Measurements from ENCODE around the gene MUSTN1. TPM values are rescaled to one million over a fixed set of nuclear protein-coding genes. Genes with fewer than 3 reads are reported as not detected.

MUSTN1 gene
- total RNA-seq = 10 to 100 TPM in 1 of 4 donors, 1 to 10 TPM in 3; 2.8 to 34.7 (median 6.4) TPM

DNA sequence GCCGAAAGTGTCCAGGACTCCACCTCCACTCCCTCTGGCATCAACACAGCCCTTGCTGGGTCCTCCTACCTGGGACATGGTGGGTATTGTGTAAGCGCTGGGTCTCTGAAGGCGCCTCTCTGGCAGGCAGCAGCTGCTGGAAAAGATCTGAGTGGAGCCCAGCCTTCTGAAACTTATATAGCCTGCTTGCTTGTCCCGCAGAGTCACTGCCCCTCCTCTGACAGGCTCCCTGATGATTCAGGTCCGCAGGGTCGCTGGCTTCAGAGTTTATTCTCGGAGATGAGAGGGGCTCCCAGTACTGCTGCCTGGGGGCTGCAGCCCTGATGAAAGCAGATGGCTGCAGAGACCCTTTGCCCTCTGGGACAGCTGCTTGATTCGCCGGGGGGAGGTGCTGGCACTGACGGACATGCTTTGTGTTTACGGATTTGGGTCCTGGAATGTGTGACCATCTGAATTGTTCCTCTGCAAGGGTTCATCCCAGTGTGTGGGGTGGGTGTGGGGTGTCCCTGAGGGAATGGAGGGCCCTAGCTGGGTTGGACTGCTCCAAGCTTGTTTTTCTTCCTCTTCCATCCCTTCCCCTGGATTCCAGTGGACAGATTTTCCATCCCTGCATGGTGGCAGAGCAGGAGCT lies at the start of gene MUSTN1:
MUSTN1 (minus strand) TSS at position 149 of the 631 bp plus-strand sequence; CDS start at position 78, 71 bp downstream.
- TF ChIP-seq, protein P1, sequence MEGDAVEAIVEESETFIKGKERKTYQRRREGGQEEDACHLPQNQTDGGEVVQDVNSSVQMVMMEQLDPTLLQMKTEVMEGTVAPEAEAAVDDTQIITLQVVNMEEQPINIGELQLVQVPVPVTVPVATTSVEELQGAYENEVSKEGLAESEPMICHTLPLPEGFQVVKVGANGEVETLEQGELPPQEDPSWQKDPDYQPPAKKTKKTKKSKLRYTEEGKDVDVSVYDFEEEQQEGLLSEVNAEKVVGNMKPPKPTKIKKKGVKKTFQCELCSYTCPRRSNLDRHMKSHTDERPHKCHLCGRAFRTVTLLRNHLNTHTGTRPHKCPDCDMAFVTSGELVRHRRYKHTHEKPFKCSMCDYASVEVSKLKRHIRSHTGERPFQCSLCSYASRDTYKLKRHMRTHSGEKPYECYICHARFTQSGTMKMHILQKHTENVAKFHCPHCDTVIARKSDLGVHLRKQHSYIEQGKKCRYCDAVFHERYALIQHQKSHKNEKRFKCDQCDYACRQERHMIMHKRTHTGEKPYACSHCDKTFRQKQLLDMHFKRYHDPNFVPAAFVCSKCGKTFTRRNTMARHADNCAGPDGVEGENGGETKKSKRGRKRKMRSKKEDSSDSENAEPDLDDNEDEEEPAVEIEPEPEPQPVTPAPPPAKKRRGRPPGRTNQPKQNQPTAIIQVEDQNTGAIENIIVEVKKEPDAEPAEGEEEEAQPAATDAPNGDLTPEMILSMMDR (IDR thresholded peaks at IDR 0.05) = no peak
- DNase-seq (ENCODE audit: low spot score) (no peak), ATAC-seq (ENCODE audit: low FRiP score) (no peak)

DNA sequence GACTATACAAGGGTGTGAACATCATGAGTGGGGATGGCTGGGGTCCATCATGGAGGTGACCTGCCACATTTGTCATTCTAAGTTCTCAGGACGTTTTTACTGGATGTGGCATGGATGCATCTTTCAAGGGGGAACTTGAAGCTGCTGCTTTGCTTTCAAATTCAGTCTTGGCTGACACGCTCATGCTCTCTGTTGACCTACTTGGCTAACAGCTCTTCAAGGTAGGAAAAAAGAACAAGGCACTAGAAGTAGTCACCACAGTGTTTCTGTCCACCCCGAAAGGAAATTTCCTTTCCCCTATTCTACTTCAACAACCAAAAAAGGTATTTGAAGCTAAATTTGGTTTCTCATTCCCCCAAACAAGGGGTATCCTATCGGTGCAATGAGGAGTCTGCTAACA lies 47.6 kb upstream of the MUSTN1 start:
- TF ChIP-seq, protein P1 (IDR thresholded peaks at IDR 0.05) = no peak
- ATAC-seq (ENCODE audit: low FRiP score) = no peak
- DNase-seq (ENCODE audit: low spot score) = no peak

DNA sequence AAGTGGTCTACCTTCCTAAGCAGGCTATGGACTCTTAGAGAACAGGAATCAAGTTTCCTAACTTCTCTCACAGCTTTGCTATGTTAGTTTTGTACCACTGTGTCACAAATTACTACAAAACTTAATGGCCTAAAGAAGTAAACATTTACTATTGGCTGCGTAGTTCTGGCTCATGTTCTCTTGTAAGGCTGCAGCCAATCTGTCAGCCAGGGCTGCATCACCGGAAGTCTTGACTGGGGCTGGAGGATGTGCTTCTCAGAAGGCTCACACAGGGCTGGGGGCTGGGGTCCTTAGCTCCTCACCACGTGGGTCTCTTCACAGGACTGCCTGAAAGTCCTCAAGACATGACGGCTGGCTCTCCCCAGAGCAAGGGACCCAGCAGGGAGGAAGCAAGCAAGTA lies 47.1 kb upstream of the MUSTN1 start:
- no peak for ATAC-seq (ENCODE audit: low FRiP score)
- TF ChIP-seq, protein P1 (IDR thresholded peaks at IDR 0.05) = no peak
- no peak for DNase-seq (ENCODE audit: low spot score)

DNA sequence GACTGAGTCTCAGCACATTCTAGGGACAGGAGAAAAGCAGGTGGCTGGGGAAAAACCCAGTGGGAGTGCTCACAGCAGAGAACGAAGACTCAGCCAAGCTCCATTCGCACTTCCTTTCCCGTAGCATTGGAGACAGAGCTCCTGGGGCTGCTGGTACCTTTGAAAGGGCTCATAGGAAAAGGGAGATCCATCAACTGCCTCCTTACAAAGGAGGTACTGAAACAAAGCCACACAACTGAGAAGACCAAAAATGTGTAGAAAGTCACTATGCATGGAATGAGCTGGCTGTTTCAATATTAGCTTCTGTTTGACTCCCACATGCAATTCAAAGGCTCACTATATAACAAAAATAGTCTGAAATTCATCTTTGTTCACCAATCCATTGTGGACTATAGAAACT lies 45.7 kb upstream of the MUSTN1 start:
- TF ChIP-seq, protein P1 (IDR thresholded peaks at IDR 0.05) = no peak
- DNase-seq (ENCODE audit: low spot score) (no peak), ATAC-seq (ENCODE audit: low FRiP score) (no peak)

DNA sequence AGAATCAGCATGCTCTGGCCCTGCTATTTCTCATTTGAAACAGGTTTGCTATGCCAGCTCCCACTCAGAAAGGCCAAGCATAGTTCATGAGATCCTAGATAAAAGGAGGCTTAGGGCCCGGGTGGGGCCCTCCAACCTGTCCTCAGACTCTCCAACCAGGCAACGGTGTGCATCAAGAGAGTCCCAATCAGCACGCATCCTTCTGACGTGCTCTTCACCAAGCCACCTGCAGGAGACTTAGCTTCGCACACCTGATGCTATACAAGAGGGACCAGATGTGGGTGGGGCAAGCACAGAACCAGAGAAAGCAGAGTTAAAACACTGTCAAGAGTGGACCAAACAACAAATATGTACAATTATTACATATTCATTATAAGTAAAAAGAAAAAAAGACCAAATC lies 45.2 kb upstream of the MUSTN1 start:
- no peak for DNase-seq (ENCODE audit: low spot score)
- TF ChIP-seq, protein P1 (IDR thresholded peaks at IDR 0.05) = no peak
- ATAC-seq (ENCODE audit: low FRiP score) = no peak

DNA sequence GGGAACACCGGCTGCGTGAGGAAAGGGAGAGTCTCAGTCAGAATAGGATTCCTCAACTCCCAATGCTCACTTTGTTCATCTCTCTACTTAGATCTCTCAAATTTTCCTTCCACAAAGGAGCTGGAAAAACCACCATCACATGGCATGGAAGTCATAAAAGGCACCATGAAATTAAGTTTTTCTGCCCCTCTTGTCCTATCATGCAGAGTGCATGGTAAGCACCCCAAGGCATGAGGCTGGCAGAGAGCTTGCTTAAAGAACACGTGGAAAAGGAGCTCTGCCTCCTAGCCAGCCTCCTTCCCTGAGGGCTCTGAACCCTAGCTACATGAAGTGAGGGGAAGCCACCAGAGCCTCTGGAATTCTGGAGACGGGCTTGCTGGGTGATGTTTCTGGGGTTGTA lies 44.8 kb upstream of the MUSTN1 start:
- no peak for ATAC-seq (ENCODE audit: low FRiP score)
- DNase-seq (ENCODE audit: low spot score) = no peak
- TF ChIP-seq, protein P1 (IDR thresholded peaks at IDR 0.05) = no peak

DNA sequence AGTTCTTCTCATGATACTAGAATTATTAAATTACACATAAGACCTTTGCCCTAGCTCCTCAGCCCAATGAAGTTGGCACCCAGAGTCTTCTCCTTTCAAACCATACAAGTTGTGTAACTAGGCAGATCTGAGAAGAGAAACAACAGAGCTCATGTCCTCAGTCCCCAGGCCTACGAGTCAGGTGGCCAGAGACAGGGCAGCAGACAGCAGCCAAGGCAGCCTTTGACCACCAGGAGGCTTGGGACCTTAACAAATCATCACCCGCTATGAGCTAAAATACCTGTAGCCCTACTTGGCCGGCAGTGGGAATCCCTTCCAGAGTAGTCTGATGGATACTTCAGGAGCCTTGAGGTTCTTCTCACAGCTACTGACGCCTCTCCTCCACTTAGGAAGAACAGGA lies 44.3 kb upstream of the MUSTN1 start:
- no peak for DNase-seq (ENCODE audit: low spot score)
- ATAC-seq (ENCODE audit: low FRiP score) = no peak
- TF ChIP-seq, protein P1 (IDR thresholded peaks at IDR 0.05) = no peak
